Glutamatergic neuron (in vitro differentiated cells): ENCODE measurements around the gene HK1. TPM values are rescaled to one million over a fixed set of nuclear protein-coding genes. Genes with fewer than 3 reads are reported as not detected.

Source experiments
- DNase-seq: peaks from one replicate; pipeline ENCODE4 v3.0.0; 2022
- H3K27ac Mint-ChIP-seq: one replicate; pipeline ENCODE4 v1.8.0; 2020; ENCODE audit warnings: mild to moderate bottlenecking, mixed read lengths, inconsistent platforms; ENCODE audit not compliant: unreplicated experiment
- H3K27me3 Mint-ChIP-seq: one replicate; pipeline ENCODE4 v1.8.0; 2020; ENCODE audit warnings: mild to moderate bottlenecking, moderate library complexity, mixed read lengths, inconsistent platforms; ENCODE audit not compliant: unreplicated experiment
- H3K36me3 Mint-ChIP-seq: one replicate; pipeline ENCODE4 v1.8.0; 2020; ENCODE audit warnings: mild to moderate bottlenecking, mixed read lengths, inconsistent platforms; ENCODE audit not compliant: unreplicated experiment
- H3K4me1 Mint-ChIP-seq: one replicate; pipeline ENCODE4 v1.8.0; 2020; ENCODE audit warnings: mild to moderate bottlenecking, low read depth, mixed read lengths, inconsistent platforms; ENCODE audit not compliant: unreplicated experiment
- H3K4me3 Mint-ChIP-seq: one replicate; pipeline ENCODE4 v1.8.0; 2020; ENCODE audit warnings: mild to moderate bottlenecking, mixed read lengths, inconsistent platforms; ENCODE audit not compliant: unreplicated experiment
- H3K9me3 Mint-ChIP-seq: one replicate; pipeline ENCODE4 v1.8.0; 2020; ENCODE audit warnings: mild to moderate bottlenecking, moderate library complexity, mixed read lengths, inconsistent platforms; ENCODE audit not compliant: unreplicated experiment
- total RNA-seq: library from RNA; stranded (reverse); fragmentation: NEBNext Ultra II Directional; extraction: Animal tissue kit (Norgen Biotek cat#: 25700); gene quantifications from one replicate; pipeline ENCODE4 v1.2.1, GENCODE V29; 2021; ENCODE audit not compliant: unreplicated experiment
- TF ChIP-seq, protein P1 (sequence below): fragments of 200-600 bp; sonication (generic); IDR thresholded peaks from one replicate; pipeline ENCODE4 v1.5.0; 2021; ENCODE audit not compliant: partially characterized antibody, unreplicated experiment

Gene HK1
- total RNA-seq, 1 donor from 2014 or later, result 240 TPM

DNA sequence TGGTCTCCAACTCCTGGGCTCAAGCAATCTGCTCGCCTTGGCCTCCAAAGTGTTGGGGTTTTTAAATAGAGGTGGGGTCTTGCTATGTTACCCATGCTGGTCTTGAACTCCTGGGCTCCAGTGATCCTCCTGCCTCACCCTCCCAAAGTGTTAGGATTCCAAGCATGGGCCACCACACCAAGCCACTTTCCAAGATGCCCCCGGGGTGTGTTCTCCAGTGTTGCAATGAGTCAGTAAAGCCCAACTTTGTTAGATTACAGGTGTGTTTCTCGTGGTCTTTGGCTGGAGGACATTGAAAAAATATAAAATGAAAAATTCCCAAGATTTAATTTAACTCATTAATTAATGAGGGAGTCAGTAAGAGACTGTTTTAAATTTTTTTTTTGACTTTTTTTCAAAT is 109.2 kb downstream of the HK1 start:
- H3K4me3 Mint-ChIP-seq, result no peak overlapping the region

DNA sequence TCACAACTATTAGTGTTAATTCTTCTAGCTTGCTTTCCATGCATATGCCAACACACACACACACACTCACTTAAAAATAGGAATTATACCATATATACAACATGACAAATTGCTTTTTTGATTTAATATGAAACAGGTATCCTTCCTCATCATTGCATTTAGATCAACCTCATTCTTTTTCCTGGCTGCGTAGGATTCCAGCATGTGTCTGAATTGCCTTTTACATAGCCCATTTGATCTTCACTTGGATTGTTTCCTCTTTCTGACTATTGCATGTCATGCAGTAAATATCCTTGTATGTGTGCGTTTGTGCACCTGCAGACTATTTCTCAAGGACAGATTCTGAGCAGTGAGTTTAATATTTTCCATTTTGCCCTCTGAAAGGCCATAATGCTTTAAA is 110.2 kb downstream of the HK1 start:
- Mint-ChIP-seq H3K4me3 (no peak overlapping the region), H3K4me1 (peaks cover 40% of the 10 kb centered on the region), H3K9me3 (peaks cover 17% of the 10 kb centered on the region), H3K27ac (no peak overlapping the region), H3K27me3 (peaks cover 5% of the 10 kb centered on the region), H3K36me3 (peaks cover 9% of the 10 kb centered on the region)
- TF ChIP-seq, protein P1, sequence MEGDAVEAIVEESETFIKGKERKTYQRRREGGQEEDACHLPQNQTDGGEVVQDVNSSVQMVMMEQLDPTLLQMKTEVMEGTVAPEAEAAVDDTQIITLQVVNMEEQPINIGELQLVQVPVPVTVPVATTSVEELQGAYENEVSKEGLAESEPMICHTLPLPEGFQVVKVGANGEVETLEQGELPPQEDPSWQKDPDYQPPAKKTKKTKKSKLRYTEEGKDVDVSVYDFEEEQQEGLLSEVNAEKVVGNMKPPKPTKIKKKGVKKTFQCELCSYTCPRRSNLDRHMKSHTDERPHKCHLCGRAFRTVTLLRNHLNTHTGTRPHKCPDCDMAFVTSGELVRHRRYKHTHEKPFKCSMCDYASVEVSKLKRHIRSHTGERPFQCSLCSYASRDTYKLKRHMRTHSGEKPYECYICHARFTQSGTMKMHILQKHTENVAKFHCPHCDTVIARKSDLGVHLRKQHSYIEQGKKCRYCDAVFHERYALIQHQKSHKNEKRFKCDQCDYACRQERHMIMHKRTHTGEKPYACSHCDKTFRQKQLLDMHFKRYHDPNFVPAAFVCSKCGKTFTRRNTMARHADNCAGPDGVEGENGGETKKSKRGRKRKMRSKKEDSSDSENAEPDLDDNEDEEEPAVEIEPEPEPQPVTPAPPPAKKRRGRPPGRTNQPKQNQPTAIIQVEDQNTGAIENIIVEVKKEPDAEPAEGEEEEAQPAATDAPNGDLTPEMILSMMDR, result no peak
- DNase-seq, result no peak

More for the DNA sequence above, 109.2 kb downstream of the HK1 start:
- H3K36me3 Mint-ChIP-seq, result peaks cover 13% of the 10 kb centered on the region
- TF ChIP-seq, protein P1, result no peak
- DNase-seq, result no peak
- peaks cover 50% of the 10 kb centered on the region for H3K4me1 Mint-ChIP-seq
- peaks cover 25% of the 10 kb centered on the region for H3K9me3 Mint-ChIP-seq
- H3K27ac Mint-ChIP-seq, result no peak overlapping the region
- H3K27me3 Mint-ChIP-seq, result peaks cover 12% of the 10 kb centered on the region

DNA sequence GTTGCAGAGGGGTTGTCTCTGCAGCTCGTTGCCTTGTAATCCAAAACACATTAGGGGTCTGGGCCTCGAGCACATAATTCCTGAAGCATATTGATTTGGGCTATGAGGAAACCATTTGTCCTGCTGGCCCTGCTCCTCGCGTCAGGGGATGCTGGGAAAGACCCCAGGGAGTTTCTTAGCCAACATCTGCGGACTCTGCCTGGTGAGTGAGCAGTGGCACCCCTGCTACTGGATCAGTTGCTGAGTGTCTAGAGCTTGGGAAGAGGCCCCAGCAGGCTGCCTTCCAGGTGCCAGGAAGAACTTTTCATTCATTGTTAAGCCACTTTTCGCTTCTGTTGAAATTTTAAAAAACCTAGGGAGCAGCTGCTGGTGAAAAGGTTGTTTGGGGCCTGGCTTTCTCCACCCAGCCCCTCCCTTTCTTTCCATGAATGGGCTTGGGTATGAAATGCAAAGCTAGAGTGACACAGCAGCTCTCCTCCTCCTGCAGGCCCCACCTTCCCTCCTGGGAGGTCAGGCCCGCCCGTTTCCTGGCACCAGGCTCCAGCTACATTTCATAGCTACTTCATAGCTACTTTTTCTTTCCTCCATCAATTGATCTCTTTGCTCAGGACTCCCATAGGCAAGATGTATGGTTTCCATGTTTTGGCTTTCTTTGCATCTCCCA is 111.7 kb downstream of the HK1 start:
- TF ChIP-seq, protein P1, result no peak
- peaks cover 3% of the 10 kb centered on the region for H3K27me3 Mint-ChIP-seq
- H3K36me3 Mint-ChIP-seq, result peaks cover 4% of the 10 kb centered on the region
- peaks cover 26% of the 10 kb centered on the region for H3K4me1 Mint-ChIP-seq
- H3K9me3 Mint-ChIP-seq, result peaks cover 5% of the 10 kb centered on the region
- H3K27ac Mint-ChIP-seq, result peak overlapping the region; percentile 84
- peak; percentile 59 for DNase-seq
- H3K4me3 Mint-ChIP-seq, result peak overlapping the region; percentile 63

DNA sequence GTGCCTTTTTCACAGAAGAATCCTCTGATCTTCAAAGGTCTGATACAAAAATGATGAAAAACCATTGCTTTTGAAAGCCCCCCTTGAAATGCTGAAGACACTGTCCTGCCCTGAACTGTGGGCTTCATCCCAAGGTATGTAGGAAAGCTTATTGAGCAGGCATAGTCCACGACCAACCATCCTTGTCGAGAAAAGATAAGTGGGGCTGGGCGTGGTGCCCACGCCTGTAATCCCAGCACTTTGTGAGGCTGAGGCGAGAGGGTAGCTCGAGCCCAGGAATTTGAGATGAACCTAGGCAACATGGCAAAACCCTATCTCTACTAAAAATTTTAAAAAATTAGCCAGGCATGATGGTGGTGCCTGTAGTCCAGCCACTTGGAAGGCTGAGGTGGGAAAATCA is 112.9 kb downstream of the HK1 start:
- H3K27me3 Mint-ChIP-seq, result peaks cover 3% of the 10 kb centered on the region
- no peak for DNase-seq
- H3K4me1 Mint-ChIP-seq, result peaks cover 22% of the 10 kb centered on the region
- peak overlapping the region; percentile 43 for H3K27ac Mint-ChIP-seq
- peak overlapping the region; percentile 63 for H3K4me3 Mint-ChIP-seq
- H3K36me3 Mint-ChIP-seq, result no peaks in the 10 kb centered on the region
- TF ChIP-seq, protein P1, result no peak
- peaks cover 5% of the 10 kb centered on the region for H3K9me3 Mint-ChIP-seq

DNA sequence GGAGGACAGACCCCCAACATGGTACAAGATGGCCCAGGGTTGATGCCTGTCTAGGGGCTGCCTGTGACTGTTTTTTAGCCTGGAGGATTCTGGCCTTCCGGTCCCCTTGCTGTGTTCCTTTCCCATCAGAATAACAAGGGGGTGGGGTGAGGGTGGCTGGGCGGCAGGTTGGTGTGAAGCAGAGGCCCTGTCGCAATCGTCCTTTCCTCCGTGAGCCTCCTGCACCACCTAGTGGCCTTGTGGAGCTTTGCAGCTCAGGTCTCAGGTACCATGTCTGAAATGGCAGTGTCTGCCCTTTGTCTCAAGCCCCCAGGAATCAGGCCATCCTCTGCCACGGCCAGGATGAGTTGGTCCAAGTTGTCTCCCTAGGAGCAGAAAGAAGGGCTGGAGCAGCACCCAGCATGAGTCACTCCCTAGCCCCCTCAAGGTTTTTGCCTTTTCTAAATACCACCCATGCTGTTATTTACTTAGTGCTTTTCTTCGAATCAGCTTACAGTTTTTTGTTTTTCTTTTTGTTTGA is 114.2 kb downstream of the HK1 start:
- TF ChIP-seq, protein P1, result peak; percentile 92
- Mint-ChIP-seq H3K4me3 (no peak overlapping the region), H3K36me3 (no peaks in the 10 kb centered on the region), H3K9me3 (peaks cover 5% of the 10 kb centered on the region), H3K27ac (peak overlapping the region; percentile 92), H3K4me1 (peaks cover 22% of the 10 kb centered on the region), H3K27me3 (peaks cover 3% of the 10 kb centered on the region)
- DNase-seq, result peak; percentile 90
